Esophagus squamous epithelium (tissue), 4 donors: Measurements from ENCODE around the gene RBMS3.

ENCODE experiments used
- CTCF ChIP-seq, 6 experiments: fragments of 450-650 bp in 4 of 6; fragments of 200-600 bp in 2 of 6; sonication (generic) in 2 of 6; IDR thresholded peaks; one replicate each; pipeline ENCODE4 v1.5.1; 2016 to 2019; ENCODE audit warnings: antibody characterized with exemption in 6 of 6, mild to moderate bottlenecking in 4 of 6, moderate library complexity in 4 of 6
- POLR2A ChIP-seq, 4 donors: fragments of 450-650 bp; IDR thresholded peaks; one replicate each; pipeline ENCODE4 v1.6.1; 2017; ENCODE audit warnings: antibody characterized with exemption in 4 of 4, mild to moderate bottlenecking in 4 of 4, moderate library complexity in 3 of 4

- TF ChIP-seq CTCF (IDR thresholded peaks at IDR 0.05), result no peak
- no peak for TF ChIP-seq POLR2A (IDR thresholded peaks at IDR 0.05)
These were observed 609.9 kb downstream of the RBMS3 start for GRCh38 chr3:29890801-29891200.
